Measurements from ENCODE around the gene LDLRAD2. TPM values are rescaled to one million over a fixed set of nuclear protein-coding genes. Genes with fewer than 3 reads are reported as not detected.

LDLRAD2 gene
- total RNA-seq, 1 donor from 2014 or later: 0.38 TPM

DNA sequence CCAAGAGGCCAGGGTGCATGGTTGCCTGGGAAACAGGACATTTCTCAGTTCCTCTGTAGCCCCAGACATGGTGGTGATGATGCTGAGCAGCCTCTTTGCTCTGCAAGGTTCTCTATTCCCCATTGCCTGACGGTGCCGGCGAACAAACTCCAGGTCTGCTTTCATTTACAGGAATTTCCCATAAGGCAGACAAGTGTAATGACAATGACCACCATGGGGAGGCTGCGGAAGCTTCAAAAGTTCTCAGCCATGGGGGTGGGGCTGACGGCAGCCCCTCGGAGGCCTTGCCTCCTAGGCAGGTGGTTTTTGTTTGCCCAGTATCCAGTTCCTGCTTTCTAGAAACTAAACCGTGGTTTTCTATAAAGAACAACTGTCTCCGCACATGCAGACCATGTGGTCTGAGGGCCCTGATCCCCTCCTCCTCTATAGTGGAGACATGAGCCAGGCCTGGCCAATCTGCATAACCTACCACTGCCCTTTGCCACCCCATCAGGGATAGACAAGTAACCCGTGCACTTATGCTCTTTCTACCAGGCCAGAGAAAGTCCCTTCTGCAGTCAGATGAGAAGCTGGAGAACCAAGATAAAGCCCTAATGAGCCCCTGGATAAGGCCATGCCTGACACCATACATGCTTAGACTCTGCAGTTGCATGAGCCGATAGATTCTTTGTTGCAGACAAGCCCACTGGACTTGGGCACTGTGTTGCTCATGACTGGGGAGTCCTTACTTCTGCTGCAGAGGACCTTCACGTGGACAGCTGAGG lies 54.1 kb downstream of the LDLRAD2 start:
- no peak for DNase-seq
- Histone ChIP-seq H3K4me3 (no peak overlapping the region), H3K27ac (no peak overlapping the region), H3K9me3 (no peaks in the 10 kb centered on the region), H3K4me1 (no peaks in the 10 kb centered on the region), H3K27me3 (no peaks in the 10 kb centered on the region), H3K36me3 (peaks cover 52% of the 10 kb centered on the region)
- TF ChIP-seq, protein P1, sequence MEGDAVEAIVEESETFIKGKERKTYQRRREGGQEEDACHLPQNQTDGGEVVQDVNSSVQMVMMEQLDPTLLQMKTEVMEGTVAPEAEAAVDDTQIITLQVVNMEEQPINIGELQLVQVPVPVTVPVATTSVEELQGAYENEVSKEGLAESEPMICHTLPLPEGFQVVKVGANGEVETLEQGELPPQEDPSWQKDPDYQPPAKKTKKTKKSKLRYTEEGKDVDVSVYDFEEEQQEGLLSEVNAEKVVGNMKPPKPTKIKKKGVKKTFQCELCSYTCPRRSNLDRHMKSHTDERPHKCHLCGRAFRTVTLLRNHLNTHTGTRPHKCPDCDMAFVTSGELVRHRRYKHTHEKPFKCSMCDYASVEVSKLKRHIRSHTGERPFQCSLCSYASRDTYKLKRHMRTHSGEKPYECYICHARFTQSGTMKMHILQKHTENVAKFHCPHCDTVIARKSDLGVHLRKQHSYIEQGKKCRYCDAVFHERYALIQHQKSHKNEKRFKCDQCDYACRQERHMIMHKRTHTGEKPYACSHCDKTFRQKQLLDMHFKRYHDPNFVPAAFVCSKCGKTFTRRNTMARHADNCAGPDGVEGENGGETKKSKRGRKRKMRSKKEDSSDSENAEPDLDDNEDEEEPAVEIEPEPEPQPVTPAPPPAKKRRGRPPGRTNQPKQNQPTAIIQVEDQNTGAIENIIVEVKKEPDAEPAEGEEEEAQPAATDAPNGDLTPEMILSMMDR (IDR thresholded peaks at IDR 0.05): no peak
- intact Hi-C loops (cut with DNase I): no loop called here
- ATAC-seq: no peak

DNA sequence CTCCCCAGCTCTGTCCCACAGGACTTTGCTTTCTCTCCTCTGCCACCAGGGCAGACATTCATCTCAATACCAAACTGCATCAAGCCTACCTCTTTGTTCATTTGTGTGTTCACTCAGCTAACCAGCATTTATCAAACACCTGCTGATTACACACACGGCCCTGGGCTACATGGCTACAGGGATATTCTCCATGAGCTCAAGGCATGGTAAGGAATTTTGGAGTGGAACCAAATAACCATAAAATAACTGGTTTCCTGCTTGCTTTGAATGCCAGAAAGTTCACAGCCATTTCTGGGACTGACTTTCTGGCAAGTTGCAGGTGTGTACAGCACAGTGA lies 54.6 kb downstream of the LDLRAD2 start:
- intact Hi-C loops (cut with DNase I): no loop called here
- Histone ChIP-seq H3K4me1 (no peaks in the 10 kb centered on the region), H3K4me3 (no peak overlapping the region), H3K36me3 (peaks cover 49% of the 10 kb centered on the region), H3K27me3 (no peaks in the 10 kb centered on the region), H3K9me3 (no peaks in the 10 kb centered on the region), H3K27ac (no peak overlapping the region)
- DNase-seq (no peak), ATAC-seq (no peak)
- TF ChIP-seq, protein P1 (IDR thresholded peaks at IDR 0.05): no peak

DNA sequence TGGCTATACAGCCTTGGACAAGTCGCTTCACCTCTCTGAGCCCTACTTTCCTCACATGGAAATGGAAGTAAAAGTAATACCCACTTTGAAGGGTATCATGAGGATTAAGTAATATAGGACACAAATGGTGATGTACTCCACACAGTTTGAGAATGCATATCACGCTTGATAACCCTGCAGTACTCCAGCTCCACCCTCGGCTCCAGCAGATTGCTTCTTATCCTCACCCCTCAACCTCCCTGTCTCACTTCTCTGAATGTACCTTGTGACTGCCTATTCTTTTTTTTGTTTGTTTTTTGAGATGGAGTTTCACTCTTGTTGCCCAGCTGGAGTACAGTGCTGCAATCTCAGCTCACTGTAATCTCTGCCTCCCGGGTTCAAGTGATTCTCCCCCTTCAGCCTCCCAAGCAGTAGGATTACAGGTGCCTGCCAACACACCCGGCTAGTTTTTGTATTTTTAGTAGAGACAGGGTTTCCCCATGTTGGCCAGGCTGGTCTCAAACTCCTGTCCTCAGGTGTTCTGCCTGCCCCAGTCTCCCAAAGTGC lies 55.5 kb downstream of the LDLRAD2 start:
- Histone ChIP-seq H3K9me3 (no peaks in the 10 kb centered on the region), H3K4me3 (no peak overlapping the region), H3K4me1 (no peaks in the 10 kb centered on the region), H3K36me3 (peaks cover 49% of the 10 kb centered on the region), H3K27ac (no peak overlapping the region), H3K27me3 (no peaks in the 10 kb centered on the region)
- TF ChIP-seq, protein P1 (IDR thresholded peaks at IDR 0.05): no peak
- no peak for DNase-seq
- no peak for ATAC-seq
- intact Hi-C loops (cut with DNase I): no loop called here

DNA sequence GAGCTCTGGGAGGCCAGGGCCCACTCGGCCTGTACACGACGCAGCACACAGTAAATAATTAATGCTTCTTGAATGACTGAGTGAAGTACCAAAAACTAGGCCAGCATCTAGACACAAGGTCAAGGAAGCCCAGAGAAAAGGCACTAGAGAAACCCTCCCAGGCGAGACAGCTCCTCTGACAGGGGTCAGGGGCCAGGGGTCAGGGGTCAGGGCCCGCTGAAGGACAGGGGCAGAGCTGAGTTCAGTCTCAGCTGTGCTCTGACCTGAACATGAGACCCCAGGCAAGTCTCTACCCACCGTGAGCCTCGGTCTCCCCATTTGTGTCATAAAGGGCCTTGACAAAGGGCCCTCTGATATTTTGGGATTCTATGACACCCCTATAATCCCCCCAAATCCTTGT lies 56.4 kb downstream of the LDLRAD2 start:
- peaks cover 58% of the 10 kb centered on the region for H3K36me3 ChIP-seq
- H3K4me3 ChIP-seq: no peak overlapping the region
- H3K27ac ChIP-seq: no peak overlapping the region
- TF ChIP-seq, protein P1 (IDR thresholded peaks at IDR 0.05): no peak
- H3K27me3 ChIP-seq: no peaks in the 10 kb centered on the region
- no peaks in the 10 kb centered on the region for H3K4me1 ChIP-seq
- intact Hi-C loops (cut with DNase I): no loop called here
- ATAC-seq (no peak), DNase-seq (no peak)
- no peaks in the 10 kb centered on the region for H3K9me3 ChIP-seq

DNA sequence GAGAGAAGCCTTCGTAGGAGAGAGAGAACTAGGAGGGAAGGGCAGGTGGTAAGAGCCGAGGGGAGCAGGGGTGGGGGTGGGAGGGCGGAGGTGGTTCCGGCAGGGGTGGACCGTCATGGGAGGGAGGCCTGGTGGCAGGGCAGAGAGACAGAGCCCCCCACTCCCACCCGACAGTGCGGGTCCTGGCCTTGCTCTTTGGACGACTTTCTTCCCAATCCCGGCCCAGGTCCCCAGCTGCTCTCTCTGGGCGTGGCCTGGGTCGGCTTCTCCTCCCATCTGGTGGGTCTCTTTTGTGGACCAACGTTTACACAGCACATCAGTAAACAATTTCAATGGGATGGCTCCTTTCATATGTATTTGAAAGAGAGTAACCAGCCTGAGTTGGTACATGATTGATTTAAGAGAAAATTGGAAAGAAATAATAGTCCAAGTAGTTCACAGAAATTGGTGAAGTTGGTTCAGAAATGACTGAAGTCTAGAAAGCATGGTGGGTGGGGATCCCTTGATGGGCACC lies 56.9 kb downstream of the LDLRAD2 start:
- ATAC-seq (no peak), DNase-seq (no peak)
- TF ChIP-seq, protein P1 (IDR thresholded peaks at IDR 0.05): no peak
- Histone ChIP-seq H3K4me1 (no peaks in the 10 kb centered on the region), H3K9me3 (no peaks in the 10 kb centered on the region), H3K4me3 (no peak overlapping the region), H3K27ac (no peak overlapping the region), H3K27me3 (no peaks in the 10 kb centered on the region), H3K36me3 (peaks cover 64% of the 10 kb centered on the region)
- intact Hi-C loops (cut with DNase I): no loop called here

All from upper lobe of right lung (tissue), 1 donor.